ENCODE data around the gene SLC6A12. TPM values are rescaled to one million over a fixed set of nuclear protein-coding genes. Genes with fewer than 3 reads are reported as not detected.
"Not testable (repeated sequence)": the region's sequence is repeated elsewhere in the genome, so short reads cannot be mapped to it uniquely, and the experiment has no call there.

SLC6A12 gene
- total RNA-seq, 6 experiments from 2014 or later = 8.2 to 114 (median 26.5) TPM

DNA sequence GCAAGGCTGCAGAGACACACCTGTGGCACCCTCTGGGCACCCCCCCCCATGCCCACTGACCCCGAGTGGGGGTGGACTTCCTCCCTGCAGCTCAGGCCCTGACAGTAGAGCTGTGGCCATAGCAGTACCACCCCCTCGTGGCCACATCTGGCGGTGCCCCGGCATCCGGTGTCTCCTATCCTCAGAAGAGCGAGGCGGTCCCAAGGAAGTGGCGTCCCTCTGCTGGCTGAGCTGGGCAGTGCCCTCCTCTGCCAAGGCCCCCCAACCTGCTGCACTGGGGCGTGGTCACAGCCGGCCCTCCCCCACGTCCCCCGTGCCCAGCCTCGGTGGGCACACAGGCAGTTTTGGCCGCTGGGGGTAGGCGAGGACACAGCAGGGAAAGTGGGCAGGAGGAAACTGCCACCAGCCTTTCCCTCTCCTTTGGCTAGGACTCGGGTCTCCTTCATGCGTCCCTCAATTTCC lies 6.0 kb upstream of the SLC6A12 start:
- 51% methylated on average over 5 of the region's 17 CpGs for WGBS (ENCODE audit: insufficient coverage, low coverage, low lambda C conversion rate, missing lambda C conversion rate)
- Histone ChIP-seq H3K36me3 (peaks cover 0 to 21% (median 9%) of the 10 kb centered on the region in 4 donors), H3K4me1 (no peaks in the 10 kb centered on the region), H3K9me3 (no peaks in the 10 kb centered on the region), H3K4me3 (no peak overlapping the region), H3K27me3 (no peaks in the 10 kb centered on the region), H3K27ac (no peak overlapping the region)
- peak; percentile 80 to 92 (median 88) for ATAC-seq
- peak; percentile 68 to 83 (median 72) for DNase-seq
- intact Hi-C loops (cut with DNase I) = no loop called here
- no peak for TF ChIP-seq POLR2A (IDR thresholded peaks at IDR 0.05)
- TF ChIP-seq, protein P1, sequence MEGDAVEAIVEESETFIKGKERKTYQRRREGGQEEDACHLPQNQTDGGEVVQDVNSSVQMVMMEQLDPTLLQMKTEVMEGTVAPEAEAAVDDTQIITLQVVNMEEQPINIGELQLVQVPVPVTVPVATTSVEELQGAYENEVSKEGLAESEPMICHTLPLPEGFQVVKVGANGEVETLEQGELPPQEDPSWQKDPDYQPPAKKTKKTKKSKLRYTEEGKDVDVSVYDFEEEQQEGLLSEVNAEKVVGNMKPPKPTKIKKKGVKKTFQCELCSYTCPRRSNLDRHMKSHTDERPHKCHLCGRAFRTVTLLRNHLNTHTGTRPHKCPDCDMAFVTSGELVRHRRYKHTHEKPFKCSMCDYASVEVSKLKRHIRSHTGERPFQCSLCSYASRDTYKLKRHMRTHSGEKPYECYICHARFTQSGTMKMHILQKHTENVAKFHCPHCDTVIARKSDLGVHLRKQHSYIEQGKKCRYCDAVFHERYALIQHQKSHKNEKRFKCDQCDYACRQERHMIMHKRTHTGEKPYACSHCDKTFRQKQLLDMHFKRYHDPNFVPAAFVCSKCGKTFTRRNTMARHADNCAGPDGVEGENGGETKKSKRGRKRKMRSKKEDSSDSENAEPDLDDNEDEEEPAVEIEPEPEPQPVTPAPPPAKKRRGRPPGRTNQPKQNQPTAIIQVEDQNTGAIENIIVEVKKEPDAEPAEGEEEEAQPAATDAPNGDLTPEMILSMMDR (IDR thresholded peaks at IDR 0.05) = peak; percentile 64 to 78 (median 70)

DNA sequence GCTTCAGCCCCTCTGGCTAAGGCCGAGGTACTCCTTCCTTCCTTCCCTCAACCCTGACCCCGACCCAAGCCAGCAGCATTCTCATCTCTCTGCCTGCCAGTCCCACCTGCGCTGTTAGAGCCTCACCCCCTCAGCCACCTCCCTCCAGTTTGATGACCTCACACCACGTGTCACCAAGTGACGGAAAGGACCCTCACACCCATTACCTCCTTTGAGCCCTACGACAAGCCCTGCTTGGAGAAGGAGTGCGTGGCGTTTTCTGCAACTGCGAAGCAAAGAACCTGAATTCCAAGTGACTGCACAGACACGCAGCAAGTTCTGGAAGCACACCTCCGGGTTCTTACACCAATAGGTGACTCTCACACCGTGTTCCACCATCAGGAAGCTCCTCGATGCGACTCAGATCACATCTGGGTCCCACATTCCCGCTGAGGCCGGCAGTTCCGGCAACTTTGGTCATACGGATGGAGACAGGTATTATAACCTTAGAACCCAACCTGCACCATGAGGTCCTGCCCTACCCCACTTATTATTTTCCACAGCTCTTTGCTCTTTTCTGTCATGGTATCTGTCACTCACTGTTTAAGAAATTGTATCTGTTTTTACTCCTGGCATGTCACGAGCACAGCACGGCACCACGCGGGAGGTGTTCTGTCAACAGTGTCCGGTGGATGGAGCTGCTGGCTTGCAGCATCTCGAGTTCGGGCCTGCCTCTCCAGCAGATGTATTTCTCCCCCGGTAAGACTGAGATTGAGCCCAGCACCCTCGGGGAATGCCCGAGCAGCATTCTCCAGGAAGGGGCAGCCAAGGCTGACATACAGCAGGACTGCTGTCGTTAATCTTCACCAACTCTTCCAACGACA lies 5.0 kb upstream of the SLC6A12 start:
- WGBS (ENCODE audit: insufficient coverage, low coverage, low lambda C conversion rate, missing lambda C conversion rate) = 74% methylated on average over 20 of the region's 30 CpGs
- ATAC-seq = no peak
- no peaks in the 10 kb centered on the region for H3K9me3 ChIP-seq
- H3K4me1 ChIP-seq = peaks cover 0 to 8% (median 3%) of the 10 kb centered on the region in 4 donors
- H3K4me3 ChIP-seq = no peak overlapping the region
- peak in 1 of 3 donors; percentile 15 for DNase-seq
- H3K27me3 ChIP-seq = no peaks in the 10 kb centered on the region
- TF ChIP-seq, protein P1 (IDR thresholded peaks at IDR 0.05) = no peak
- TF ChIP-seq POLR2A (IDR thresholded peaks at IDR 0.05) = no peak
- H3K27ac ChIP-seq = no peak overlapping the region
- intact Hi-C loops (cut with DNase I) = no loop called here
- H3K36me3 ChIP-seq = peaks cover 0 to 17% (median 8%) of the 10 kb centered on the region in 4 donors

DNA sequence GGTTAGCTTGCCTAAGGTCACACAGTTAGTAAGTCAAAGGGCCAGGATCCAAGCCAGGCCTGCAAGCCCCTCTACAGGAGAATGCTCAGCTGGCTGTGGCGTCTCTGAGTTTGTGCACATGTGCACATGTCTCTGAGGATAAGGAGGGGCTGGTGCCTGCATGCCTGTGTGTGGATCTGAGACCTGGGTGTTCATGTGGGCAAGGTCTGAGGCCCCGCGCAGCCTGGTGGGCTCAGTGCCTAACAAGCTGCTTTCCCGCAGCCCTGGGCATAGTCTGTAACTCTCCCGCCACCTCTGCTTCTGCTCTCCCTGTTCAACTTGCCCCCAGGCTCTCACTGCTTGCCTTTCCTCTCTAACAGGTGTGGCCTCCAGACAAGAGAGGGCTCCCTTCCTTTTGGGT lies 4.3 kb upstream of the SLC6A12 start:
- H3K9me3 ChIP-seq = no peaks in the 10 kb centered on the region
- peaks cover 0 to 8% (median 3%) of the 10 kb centered on the region in 4 donors for H3K4me1 ChIP-seq
- ATAC-seq = no peak
- H3K4me3 ChIP-seq = no peak overlapping the region
- WGBS (ENCODE audit: insufficient coverage, low coverage, low lambda C conversion rate, missing lambda C conversion rate) = 75% methylated on average over 2 of the region's 5 CpGs
- DNase-seq = peak in 1 of 3 donors; percentile 23
- TF ChIP-seq, protein P1 (IDR thresholded peaks at IDR 0.05) = no peak
- TF ChIP-seq POLR2A (IDR thresholded peaks at IDR 0.05) = no peak
- no peak overlapping the region for H3K27ac ChIP-seq
- peaks cover 0 to 17% (median 4%) of the 10 kb centered on the region in 4 donors for H3K36me3 ChIP-seq
- no peaks in the 10 kb centered on the region for H3K27me3 ChIP-seq
- intact Hi-C loops (cut with DNase I) = no loop called here

DNA sequence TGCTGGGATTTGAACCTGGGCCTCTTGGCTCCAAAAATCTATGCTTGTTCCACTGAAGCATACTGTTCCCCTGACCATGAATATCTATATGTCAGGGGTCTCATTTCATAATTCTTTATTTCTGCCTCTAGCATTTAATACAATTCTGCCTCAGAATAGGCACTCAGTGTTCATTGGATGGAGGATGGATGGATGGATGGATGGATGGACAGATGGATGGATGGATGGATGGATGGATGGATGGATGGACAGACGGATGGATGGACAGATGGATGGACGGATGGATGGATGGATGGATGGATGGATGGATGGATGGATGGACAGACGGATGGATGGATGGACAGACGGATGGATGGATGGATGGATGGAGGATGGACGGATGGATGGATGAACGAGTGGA lies 3.1 kb upstream of the SLC6A12 start:
- H3K27ac ChIP-seq; H3K4me3 ChIP-seq; DNase-seq; ATAC-seq; intact Hi-C loops (cut with DNase I); H3K9me3 ChIP-seq; H3K27me3 ChIP-seq: not testable (repeated sequence)
- H3K4me1 ChIP-seq = peaks cover 0 to 11% (median 5%) of the 10 kb centered on the region in 4 donors
- WGBS (ENCODE audit: insufficient coverage, low coverage, low lambda C conversion rate, missing lambda C conversion rate) = 75% methylated on average over 6 of the region's 6 CpGs
- H3K36me3 ChIP-seq = peaks cover 0 to 11% (median 4%) of the 10 kb centered on the region in 4 donors

DNA sequence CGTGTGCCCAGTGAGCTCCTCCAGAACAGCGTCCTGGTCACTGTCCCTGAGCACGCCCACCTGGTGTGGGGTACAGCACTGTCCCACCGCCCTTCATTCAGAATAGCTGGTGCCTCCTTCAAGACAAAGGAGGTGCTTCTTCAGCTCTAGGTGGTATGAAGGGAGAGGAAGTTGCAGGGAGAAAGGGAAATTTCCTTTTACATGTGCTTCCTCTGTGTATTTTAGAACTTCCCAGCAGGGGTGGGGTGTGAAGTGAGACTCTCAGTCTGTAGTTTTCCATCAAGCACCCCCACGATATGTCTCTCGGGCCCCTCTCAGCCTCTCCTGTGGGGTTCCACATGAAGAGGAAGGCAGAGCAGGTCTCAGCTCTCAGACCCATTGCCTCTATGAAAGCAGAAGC lies 1.2 kb upstream of the SLC6A12 start:
- no CpG with 5 or more reads among the region's 6 CpGs for WGBS (ENCODE audit: insufficient coverage, low coverage, low lambda C conversion rate, missing lambda C conversion rate)
- no peaks in the 10 kb centered on the region for H3K9me3 ChIP-seq
- no peak overlapping the region for H3K27ac ChIP-seq
- ATAC-seq (no peak), DNase-seq (peak in 1 of 3 donors; percentile 15)
- peaks cover 0 to 7% (median 0%) of the 10 kb centered on the region in 4 donors for H3K36me3 ChIP-seq
- intact Hi-C loops (cut with DNase I) = no loop called here
- peaks cover 0 to 28% (median 13%) of the 10 kb centered on the region in 4 donors for H3K4me1 ChIP-seq
- TF ChIP-seq POLR2A (IDR thresholded peaks at IDR 0.05) = no peak
- TF ChIP-seq, protein P1 (IDR thresholded peaks at IDR 0.05) = no peak
- no peaks in the 10 kb centered on the region for H3K27me3 ChIP-seq
- H3K4me3 ChIP-seq = no peak overlapping the region
